ENCODE data around the gene FBXL7.

Gene FBXL7

GRCh38 chr5:15937708-15938107, 437.7 kb downstream of the FBXL7 start:
- Histone ChIP-seq H3K36me3 (ENCODE audit: control insufficient read depth, low read depth, low read length) (no peaks in the 10 kb centered on the region), H3K9me3 (ENCODE audit: control insufficient read depth, low read depth, low read length) (no peaks in the 10 kb centered on the region), H3K27ac (ENCODE audit: low read length) (no peak overlapping the region), H3K4me3 (ENCODE audit: low read length) (no peak overlapping the region), H3K4me1 (ENCODE audit: control insufficient read depth, low read depth, low read length) (peaks cover 7% of the 10 kb centered on the region), H3K9ac (ENCODE audit: low read length) (no peak overlapping the region), H3K27me3 (ENCODE audit: control insufficient read depth, insufficient read depth, low read length) (no peaks in the 10 kb centered on the region)

- H3K9ac ChIP-seq (ENCODE audit: low read length) = no peak overlapping the region
- no peak overlapping the region for H3K27ac ChIP-seq (ENCODE audit: low read length)
- H3K27me3 ChIP-seq (ENCODE audit: control insufficient read depth, insufficient read depth, low read length) = no peaks in the 10 kb centered on the region
Measured at GRCh38 chr5:15938186-15938585, 438.2 kb downstream of the FBXL7 start.

DNA sequence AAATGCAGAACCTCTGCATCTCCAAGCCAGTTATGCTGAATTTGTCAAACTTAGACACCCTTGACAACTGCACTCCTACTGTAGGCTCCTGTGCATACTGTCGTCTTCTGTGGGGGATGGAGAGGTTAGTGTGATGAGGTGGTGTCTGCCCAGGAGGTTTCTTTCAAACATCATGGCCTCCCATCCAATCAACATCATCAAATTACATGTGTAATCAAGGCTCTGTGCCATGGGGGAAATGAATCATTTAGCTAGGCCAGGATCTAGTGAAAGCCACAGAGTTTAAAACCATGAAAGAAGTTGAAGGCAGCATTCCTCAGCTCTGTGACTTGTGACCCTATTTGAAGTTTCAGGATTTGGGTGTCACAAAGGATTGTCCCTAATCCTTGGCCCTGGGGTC, 439.0 kb downstream of the FBXL7 start:
- no peak overlapping the region for H3K9ac ChIP-seq (ENCODE audit: low read length)
- no peaks in the 10 kb centered on the region for H3K27me3 ChIP-seq (ENCODE audit: control insufficient read depth, insufficient read depth, low read length)
- H3K4me1 ChIP-seq (ENCODE audit: control insufficient read depth, low read depth, low read length) = no peaks in the 10 kb centered on the region
- no peaks in the 10 kb centered on the region for H3K36me3 ChIP-seq (ENCODE audit: control insufficient read depth, low read depth, low read length)
- no peak overlapping the region for H3K4me3 ChIP-seq (ENCODE audit: low read length)
- H3K27ac ChIP-seq (ENCODE audit: low read length) = no peak overlapping the region
- no peaks in the 10 kb centered on the region for H3K9me3 ChIP-seq (ENCODE audit: control insufficient read depth, low read depth, low read length)

More at GRCh38 chr5:15938186-15938585, 438.2 kb downstream of the FBXL7 start:
- Histone ChIP-seq H3K9me3 (ENCODE audit: control insufficient read depth, low read depth, low read length) (no peaks in the 10 kb centered on the region), H3K4me1 (ENCODE audit: control insufficient read depth, low read depth, low read length) (peaks cover 4% of the 10 kb centered on the region), H3K36me3 (ENCODE audit: control insufficient read depth, low read depth, low read length) (no peaks in the 10 kb centered on the region), H3K4me3 (ENCODE audit: low read length) (no peak overlapping the region)

GRCh38 chr5:15940905-15941304, 440.9 kb downstream of the FBXL7 start:
- no peak overlapping the region for H3K9ac ChIP-seq (ENCODE audit: low read length)
- H3K4me3 ChIP-seq (ENCODE audit: low read length) = no peak overlapping the region
- H3K4me1 ChIP-seq (ENCODE audit: control insufficient read depth, low read depth, low read length) = no peaks in the 10 kb centered on the region
- H3K27ac ChIP-seq (ENCODE audit: low read length) = no peak overlapping the region
- H3K9me3 ChIP-seq (ENCODE audit: control insufficient read depth, low read depth, low read length) = no peaks in the 10 kb centered on the region
- H3K27me3 ChIP-seq (ENCODE audit: control insufficient read depth, insufficient read depth, low read length) = no peaks in the 10 kb centered on the region
- no peaks in the 10 kb centered on the region for H3K36me3 ChIP-seq (ENCODE audit: control insufficient read depth, low read depth, low read length)

DNA sequence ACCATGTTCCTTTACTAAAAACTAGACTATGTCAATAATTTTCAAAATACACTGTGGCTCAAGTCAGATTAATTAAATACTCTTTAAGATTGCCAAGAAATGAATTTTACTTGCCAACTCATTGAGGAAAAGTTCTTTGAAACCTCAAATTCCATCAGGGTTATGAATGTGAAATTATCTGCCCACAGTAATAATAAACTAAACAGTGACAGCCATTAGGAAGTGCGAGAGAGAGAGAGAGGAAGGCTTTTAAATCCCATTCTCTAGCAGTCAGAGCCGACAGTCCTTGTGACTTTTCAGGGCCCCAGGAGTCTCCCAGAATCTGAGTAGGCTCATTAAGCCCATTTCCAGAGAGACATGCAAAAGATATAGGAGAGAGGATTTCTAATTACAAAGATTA, 443.5 kb downstream of the FBXL7 start:
- Histone ChIP-seq H3K4me1 (ENCODE audit: control insufficient read depth, low read depth, low read length) (no peaks in the 10 kb centered on the region), H3K9ac (ENCODE audit: low read length) (no peak overlapping the region), H3K27ac (ENCODE audit: low read length) (no peak overlapping the region), H3K27me3 (ENCODE audit: control insufficient read depth, insufficient read depth, low read length) (no peaks in the 10 kb centered on the region), H3K36me3 (ENCODE audit: control insufficient read depth, low read depth, low read length) (no peaks in the 10 kb centered on the region), H3K9me3 (ENCODE audit: control insufficient read depth, low read depth, low read length) (no peaks in the 10 kb centered on the region), H3K4me3 (ENCODE audit: low read length) (no peak overlapping the region)

GRCh38 chr5:15946026-15946425, 446.0 kb downstream of the FBXL7 start:
- no peak overlapping the region for H3K9ac ChIP-seq (ENCODE audit: low read length)
- no peaks in the 10 kb centered on the region for H3K36me3 ChIP-seq (ENCODE audit: control insufficient read depth, low read depth, low read length)
- no peaks in the 10 kb centered on the region for H3K9me3 ChIP-seq (ENCODE audit: control insufficient read depth, low read depth, low read length)
- H3K27me3 ChIP-seq (ENCODE audit: control insufficient read depth, insufficient read depth, low read length) = no peaks in the 10 kb centered on the region
- H3K27ac ChIP-seq (ENCODE audit: low read length) = no peak overlapping the region
- H3K4me3 ChIP-seq (ENCODE audit: low read length) = no peak overlapping the region
- H3K4me1 ChIP-seq (ENCODE audit: control insufficient read depth, low read depth, low read length) = no peaks in the 10 kb centered on the region

DNA sequence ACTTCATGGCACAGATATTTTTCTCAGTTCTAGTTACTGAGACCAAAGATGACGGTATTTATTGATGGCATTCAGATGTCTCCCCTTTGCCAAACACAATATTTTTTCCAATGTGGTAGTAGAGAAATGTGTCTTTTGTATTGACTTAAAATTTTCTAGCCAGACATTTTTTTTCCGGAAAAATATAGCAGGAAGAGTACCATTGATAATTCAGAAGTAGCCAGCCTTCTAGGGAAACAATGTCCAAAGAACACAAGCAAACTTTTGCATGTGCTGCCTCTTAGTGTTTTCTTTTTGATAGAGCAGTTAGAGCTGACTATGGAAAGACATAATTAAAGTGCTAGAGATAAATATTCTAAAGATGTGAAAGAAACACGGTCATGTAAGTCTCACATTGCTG, 448.2 kb downstream of the FBXL7 start:
- Histone ChIP-seq H3K9ac (ENCODE audit: low read length) (no peak overlapping the region), H3K27ac (ENCODE audit: low read length) (no peak overlapping the region), H3K4me3 (ENCODE audit: low read length) (no peak overlapping the region), H3K9me3 (ENCODE audit: control insufficient read depth, low read depth, low read length) (no peaks in the 10 kb centered on the region), H3K4me1 (ENCODE audit: control insufficient read depth, low read depth, low read length) (no peaks in the 10 kb centered on the region), H3K36me3 (ENCODE audit: control insufficient read depth, low read depth, low read length) (no peaks in the 10 kb centered on the region), H3K27me3 (ENCODE audit: control insufficient read depth, insufficient read depth, low read length) (no peaks in the 10 kb centered on the region)

DNA sequence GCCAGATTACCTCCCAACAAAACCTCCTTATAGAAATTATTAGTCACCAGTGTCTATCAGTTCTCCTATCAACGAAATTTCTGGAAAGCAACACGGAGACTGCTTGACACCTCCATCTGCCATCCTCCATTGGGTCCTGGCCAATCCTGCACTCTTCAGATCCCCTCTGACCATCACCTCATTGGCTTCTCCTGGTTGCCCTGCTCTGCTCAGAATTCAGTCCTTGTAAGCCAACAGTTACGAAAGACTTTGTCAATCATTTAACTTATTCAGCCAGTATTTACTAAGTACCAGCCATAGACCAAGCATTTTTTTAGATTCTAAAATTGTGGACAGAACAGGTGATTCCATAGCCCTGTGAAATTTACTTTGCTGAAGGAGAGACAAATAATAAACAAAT, 451.1 kb downstream of the FBXL7 start:
- H3K9me3 ChIP-seq (ENCODE audit: control insufficient read depth, low read depth, low read length) = no peaks in the 10 kb centered on the region
- H3K27me3 ChIP-seq (ENCODE audit: control insufficient read depth, insufficient read depth, low read length) = no peaks in the 10 kb centered on the region
- H3K9ac ChIP-seq (ENCODE audit: low read length) = no peak overlapping the region
- no peak overlapping the region for H3K4me3 ChIP-seq (ENCODE audit: low read length)
- no peaks in the 10 kb centered on the region for H3K4me1 ChIP-seq (ENCODE audit: control insufficient read depth, low read depth, low read length)
- no peaks in the 10 kb centered on the region for H3K36me3 ChIP-seq (ENCODE audit: control insufficient read depth, low read depth, low read length)
- no peak overlapping the region for H3K27ac ChIP-seq (ENCODE audit: low read length)

DNA sequence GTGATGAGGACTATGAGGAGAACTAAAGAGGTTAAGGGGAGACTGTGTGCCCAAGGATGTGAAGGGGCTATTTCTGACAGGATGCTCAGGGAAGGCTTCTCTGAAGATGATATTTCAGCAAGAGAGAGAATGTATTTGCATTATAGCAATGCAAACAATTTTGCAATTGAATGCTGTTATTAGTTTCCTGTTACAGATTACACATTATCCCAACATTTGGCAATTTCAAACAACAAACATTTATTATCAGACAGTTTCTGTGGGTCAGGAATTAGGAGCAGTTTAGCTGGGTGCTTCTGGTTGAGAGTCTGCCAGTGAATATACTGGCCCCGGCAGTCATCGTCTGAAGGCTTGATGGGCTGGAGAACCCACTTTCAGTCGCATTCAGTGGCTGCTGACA, 451.6 kb downstream of the FBXL7 start:
- no peaks in the 10 kb centered on the region for H3K36me3 ChIP-seq (ENCODE audit: control insufficient read depth, low read depth, low read length)
- H3K27ac ChIP-seq (ENCODE audit: low read length) = no peak overlapping the region

DNA sequence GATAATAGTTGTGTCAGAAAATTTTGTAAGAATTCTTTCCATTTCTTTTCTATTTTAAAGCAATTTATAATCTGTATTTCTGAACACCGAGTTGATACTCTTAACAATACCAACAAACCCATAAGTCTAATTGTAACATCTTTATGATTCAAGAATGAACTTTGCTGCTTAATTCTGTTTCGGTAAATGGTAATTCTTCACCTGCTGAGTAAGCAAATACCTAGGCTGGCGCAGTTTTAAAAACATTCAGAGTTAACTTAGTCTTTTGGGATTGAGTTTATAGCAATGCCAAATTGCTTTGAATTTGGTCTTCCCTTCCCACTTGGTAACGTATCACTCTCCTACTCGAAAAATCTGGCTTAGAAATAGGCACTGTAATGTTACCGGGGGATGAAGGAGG, 456.6 kb downstream of the FBXL7 start:
- Histone ChIP-seq H3K9ac (ENCODE audit: low read length) (no peak overlapping the region), H3K9me3 (ENCODE audit: control insufficient read depth, low read depth, low read length) (no peaks in the 10 kb centered on the region)

More for the DNA sequence above, 451.6 kb downstream of the FBXL7 start:
- H3K4me1 ChIP-seq (ENCODE audit: control insufficient read depth, low read depth, low read length) = no peaks in the 10 kb centered on the region
- no peaks in the 10 kb centered on the region for H3K9me3 ChIP-seq (ENCODE audit: control insufficient read depth, low read depth, low read length)
- H3K4me3 ChIP-seq (ENCODE audit: low read length) = no peak overlapping the region
- no peak overlapping the region for H3K9ac ChIP-seq (ENCODE audit: low read length)
- H3K27me3 ChIP-seq (ENCODE audit: control insufficient read depth, insufficient read depth, low read length) = no peaks in the 10 kb centered on the region

GRCh38 chr5:15957124-15957523, 457.1 kb downstream of the FBXL7 start:
- no peaks in the 10 kb centered on the region for H3K4me1 ChIP-seq (ENCODE audit: control insufficient read depth, low read depth, low read length)
- no peaks in the 10 kb centered on the region for H3K27me3 ChIP-seq (ENCODE audit: control insufficient read depth, insufficient read depth, low read length)
- no peaks in the 10 kb centered on the region for H3K36me3 ChIP-seq (ENCODE audit: control insufficient read depth, low read depth, low read length)
- no peak overlapping the region for H3K27ac ChIP-seq (ENCODE audit: low read length)
- H3K9me3 ChIP-seq (ENCODE audit: control insufficient read depth, low read depth, low read length) = no peaks in the 10 kb centered on the region
- H3K4me3 ChIP-seq (ENCODE audit: low read length) = no peak overlapping the region
- no peak overlapping the region for H3K9ac ChIP-seq (ENCODE audit: low read length)

More for the DNA sequence above, 456.6 kb downstream of the FBXL7 start:
- Histone ChIP-seq H3K27me3 (ENCODE audit: control insufficient read depth, insufficient read depth, low read length) (no peaks in the 10 kb centered on the region), H3K27ac (ENCODE audit: low read length) (no peak overlapping the region), H3K4me3 (ENCODE audit: low read length) (no peak overlapping the region), H3K36me3 (ENCODE audit: control insufficient read depth, low read depth, low read length) (no peaks in the 10 kb centered on the region), H3K4me1 (ENCODE audit: control insufficient read depth, low read depth, low read length) (no peaks in the 10 kb centered on the region)

- H3K27ac ChIP-seq (ENCODE audit: low read length) = no peak overlapping the region
- no peaks in the 10 kb centered on the region for H3K27me3 ChIP-seq (ENCODE audit: control insufficient read depth, insufficient read depth, low read length)
- H3K9ac ChIP-seq (ENCODE audit: low read length) = no peak overlapping the region
- H3K4me1 ChIP-seq (ENCODE audit: control insufficient read depth, low read depth, low read length) = no peaks in the 10 kb centered on the region
- H3K9me3 ChIP-seq (ENCODE audit: control insufficient read depth, low read depth, low read length) = no peaks in the 10 kb centered on the region
- H3K4me3 ChIP-seq (ENCODE audit: low read length) = no peak overlapping the region
- H3K36me3 ChIP-seq (ENCODE audit: control insufficient read depth, low read depth, low read length) = no peaks in the 10 kb centered on the region
Measured at GRCh38 chr5:15959370-15960164, 459.6 kb downstream of the FBXL7 start.

Measured in iPS-18a (cell line).